ENCODE data around the gene TEX35. TPM values are rescaled to one million over a fixed set of nuclear protein-coding genes. Genes with fewer than 3 reads are reported as not detected.

The TEX35 gene
- polyA plus RNA-seq, 1 donor (not counting 4 experiments of a cell fraction or from before 2014, with no cell fraction given), result 0.18 TPM

DNA sequence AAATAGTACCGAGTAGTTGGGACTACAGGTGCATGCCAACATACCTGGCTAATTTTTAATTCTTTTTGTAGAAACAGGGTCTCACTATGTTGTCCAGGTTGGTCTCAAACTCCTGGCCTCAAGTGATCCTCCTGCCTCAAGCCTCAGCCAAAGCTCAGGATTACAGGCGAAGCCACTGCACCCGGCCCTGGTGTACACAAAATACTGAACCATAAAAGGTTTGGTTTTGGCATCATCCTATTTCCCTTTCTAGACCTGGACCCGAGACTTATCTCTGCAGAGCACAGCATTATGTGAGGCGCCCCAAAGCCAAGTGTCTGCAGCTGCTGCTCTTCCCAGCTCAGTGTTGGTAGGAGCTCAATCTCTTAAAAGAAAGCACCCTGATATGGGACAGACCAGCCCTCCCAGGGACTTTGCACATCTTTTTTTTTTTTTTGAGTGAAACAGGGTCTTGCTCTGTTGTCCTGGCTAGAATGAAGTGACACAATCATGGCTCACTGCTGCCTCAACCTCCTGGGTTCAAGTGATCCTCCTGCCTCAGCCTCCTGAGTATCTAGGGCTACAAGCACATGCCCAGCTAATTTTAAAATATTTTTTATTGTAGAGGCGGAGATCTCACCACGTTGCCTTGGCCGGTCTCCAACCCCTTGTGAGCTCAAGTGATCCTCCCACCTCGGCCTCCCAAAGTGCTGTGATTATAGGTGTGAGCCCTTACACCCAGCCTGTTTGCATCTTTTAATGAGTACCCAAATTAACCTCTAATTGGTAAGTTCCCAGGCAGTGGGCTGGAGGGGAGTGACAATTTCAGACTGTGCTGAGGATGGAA lies 20.4 kb downstream of the TEX35 start:
- H4K20me1 ChIP-seq (ENCODE audit: control insufficient read depth, extremely low read depth, insufficient read depth, low read length), result no peaks in the 10 kb centered on the region
- no peaks in the 10 kb centered on the region for H3K9me1 ChIP-seq (ENCODE audit: control insufficient read depth, extremely low read depth, insufficient read depth, low read length)
- no peak overlapping the region for H3K4me2 ChIP-seq (ENCODE audit: control insufficient read depth, extremely low read depth, insufficient read depth, low read depth, low read length)
- H3K9ac ChIP-seq (ENCODE audit: control insufficient read depth, extremely low read depth, insufficient read depth, low read length), result no peak overlapping the region
- FAIRE-seq, result no peak
- H3K79me2 ChIP-seq (ENCODE audit: control insufficient read depth, insufficient read depth, low read length), result no peaks in the 10 kb centered on the region
- no peak overlapping the region for H3K4me3 ChIP-seq (ENCODE audit: control insufficient read depth in 2 of 3, extremely low read depth in 1 of 3, insufficient read depth in 2 of 3, low read depth in 1 of 3, low read length in 3 of 3)
- dilution Hi-C loops (cut with MboI; ENCODE audit: extremely low pct_ligation_motif_present, low sequenced_read_pairs), result no loop called here
- TF ChIP-seq, protein P1, sequence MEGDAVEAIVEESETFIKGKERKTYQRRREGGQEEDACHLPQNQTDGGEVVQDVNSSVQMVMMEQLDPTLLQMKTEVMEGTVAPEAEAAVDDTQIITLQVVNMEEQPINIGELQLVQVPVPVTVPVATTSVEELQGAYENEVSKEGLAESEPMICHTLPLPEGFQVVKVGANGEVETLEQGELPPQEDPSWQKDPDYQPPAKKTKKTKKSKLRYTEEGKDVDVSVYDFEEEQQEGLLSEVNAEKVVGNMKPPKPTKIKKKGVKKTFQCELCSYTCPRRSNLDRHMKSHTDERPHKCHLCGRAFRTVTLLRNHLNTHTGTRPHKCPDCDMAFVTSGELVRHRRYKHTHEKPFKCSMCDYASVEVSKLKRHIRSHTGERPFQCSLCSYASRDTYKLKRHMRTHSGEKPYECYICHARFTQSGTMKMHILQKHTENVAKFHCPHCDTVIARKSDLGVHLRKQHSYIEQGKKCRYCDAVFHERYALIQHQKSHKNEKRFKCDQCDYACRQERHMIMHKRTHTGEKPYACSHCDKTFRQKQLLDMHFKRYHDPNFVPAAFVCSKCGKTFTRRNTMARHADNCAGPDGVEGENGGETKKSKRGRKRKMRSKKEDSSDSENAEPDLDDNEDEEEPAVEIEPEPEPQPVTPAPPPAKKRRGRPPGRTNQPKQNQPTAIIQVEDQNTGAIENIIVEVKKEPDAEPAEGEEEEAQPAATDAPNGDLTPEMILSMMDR (optimal IDR thresholded peaks at IDR 0.05 in 1 of 3, IDR thresholded peaks at IDR 0.05 in 1 of 3, conservative IDR thresholded peaks at IDR 0.05 in 1 of 3; ENCODE audit: extremely low read depth in 1 of 3, insufficient read depth in 2 of 3, low read length in 3 of 3), result no peak
- TF ChIP-seq EZH2 (IDR thresholded peaks at IDR 0.05; ENCODE audit: low read length), result no peak
- peaks cover 37% of the 10 kb centered on the region for H3K4me1 ChIP-seq (ENCODE audit: control insufficient read depth, extremely low read depth, insufficient read depth, low read length)
- no peaks in the 10 kb centered on the region for H3K27me3 ChIP-seq (ENCODE audit: control insufficient read depth, extremely low read depth, insufficient read depth, low read length)
- H3K9me3 ChIP-seq (ENCODE audit: control insufficient read depth, low read depth, low read length), result no peaks in the 10 kb centered on the region
- H2AFZ ChIP-seq (ENCODE audit: control insufficient read depth, low read length), result no peak overlapping the region
- H3K27ac ChIP-seq (ENCODE audit: control insufficient read depth, insufficient read depth, low read length), result no peak overlapping the region
- no peaks in the 10 kb centered on the region for H3K36me3 ChIP-seq (ENCODE audit: control insufficient read depth in 2 of 2, extremely low read depth in 1 of 2, insufficient read depth in 2 of 2, low read length in 2 of 2)
- DNase-seq (ENCODE audit: low read depth, low spot score), result no peak

DNA sequence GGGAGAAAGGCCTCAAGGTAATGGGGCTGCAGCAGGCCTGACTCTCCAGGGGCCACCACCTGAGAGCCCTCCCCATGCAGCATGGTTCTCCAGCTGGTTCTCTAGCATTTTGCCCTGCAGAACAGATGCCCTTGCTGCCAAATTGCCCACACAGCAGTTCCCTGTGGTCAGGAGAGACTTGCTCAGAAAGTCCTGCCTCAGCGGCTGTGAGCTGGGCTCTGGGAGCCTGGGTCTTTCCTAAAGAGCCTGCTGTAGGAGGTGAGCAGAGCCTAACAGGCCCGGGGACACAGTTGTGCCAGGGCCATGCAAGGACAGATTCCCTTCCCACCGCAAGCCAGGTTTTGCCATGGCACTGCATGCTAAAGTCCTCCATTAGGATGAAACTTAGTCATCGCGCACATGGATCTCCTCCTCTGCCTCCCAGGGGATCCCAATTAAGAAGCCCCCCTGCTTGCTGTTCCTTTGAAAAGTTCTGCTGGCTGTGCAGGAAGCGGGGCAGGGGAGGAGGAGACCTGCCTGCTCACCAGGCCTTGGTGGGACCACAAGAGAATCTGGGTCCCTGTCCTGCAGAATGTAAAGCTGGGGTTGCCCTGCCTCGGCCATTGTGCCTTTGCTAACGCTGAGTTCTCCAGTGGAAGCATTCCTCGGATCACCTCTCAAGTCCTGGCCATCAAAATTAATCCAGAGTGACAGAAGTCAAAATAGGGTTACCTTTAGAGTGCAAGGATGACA lies 21.4 kb downstream of the TEX35 start:
- DNase-seq (ENCODE audit: low read depth, low spot score), result no peak
- no peak overlapping the region for H2AFZ ChIP-seq (ENCODE audit: control insufficient read depth, low read length)
- TF ChIP-seq, protein P1 (optimal IDR thresholded peaks at IDR 0.05 in 1 of 3, IDR thresholded peaks at IDR 0.05 in 1 of 3, conservative IDR thresholded peaks at IDR 0.05 in 1 of 3; ENCODE audit: extremely low read depth in 1 of 3, insufficient read depth in 2 of 3, low read length in 3 of 3), result no peak
- TF ChIP-seq EZH2 (IDR thresholded peaks at IDR 0.05; ENCODE audit: low read length), result no peak
- no peak overlapping the region for H3K4me3 ChIP-seq (ENCODE audit: control insufficient read depth in 2 of 3, extremely low read depth in 1 of 3, insufficient read depth in 2 of 3, low read depth in 1 of 3, low read length in 3 of 3)
- no peaks in the 10 kb centered on the region for H3K36me3 ChIP-seq (ENCODE audit: control insufficient read depth in 2 of 2, extremely low read depth in 1 of 2, insufficient read depth in 2 of 2, low read length in 2 of 2)
- H3K9me3 ChIP-seq (ENCODE audit: control insufficient read depth, low read depth, low read length), result no peaks in the 10 kb centered on the region
- H3K27ac ChIP-seq (ENCODE audit: control insufficient read depth, insufficient read depth, low read length), result no peak overlapping the region
- H3K9ac ChIP-seq (ENCODE audit: control insufficient read depth, extremely low read depth, insufficient read depth, low read length), result no peak overlapping the region
- FAIRE-seq, result no peak
- H3K79me2 ChIP-seq (ENCODE audit: control insufficient read depth, insufficient read depth, low read length), result no peaks in the 10 kb centered on the region
- dilution Hi-C loops (cut with MboI; ENCODE audit: extremely low pct_ligation_motif_present, low sequenced_read_pairs), result no loop called here
- peaks cover 40% of the 10 kb centered on the region for H3K4me1 ChIP-seq (ENCODE audit: control insufficient read depth, extremely low read depth, insufficient read depth, low read length)
- H3K9me1 ChIP-seq (ENCODE audit: control insufficient read depth, extremely low read depth, insufficient read depth, low read length), result no peaks in the 10 kb centered on the region
- H3K4me2 ChIP-seq (ENCODE audit: control insufficient read depth, extremely low read depth, insufficient read depth, low read depth, low read length), result no peak overlapping the region
- no peaks in the 10 kb centered on the region for H3K27me3 ChIP-seq (ENCODE audit: control insufficient read depth, extremely low read depth, insufficient read depth, low read length)
- H4K20me1 ChIP-seq (ENCODE audit: control insufficient read depth, extremely low read depth, insufficient read depth, low read length), result no peaks in the 10 kb centered on the region
